CD4-positive, alpha-beta T cell (primary cell): ENCODE measurements around the gene TEX54. TPM values are rescaled to one million over a fixed set of nuclear protein-coding genes. Genes with fewer than 3 reads are reported as not detected.

Source experiments
- ATAC-seq: fragments of 200-7000 bp; cut with Tn5 transposase; one replicate; pipeline ENCODE4 v1.10.0; 2022; ENCODE audit warnings: mild to moderate bottlenecking; ENCODE audit not compliant: poor library complexity
- CTCF ChIA-PET: fragments of 350-600 bp; sonication (Branson Sonifier 250); formaldehyde crosslinking; loops from one replicate; lab custom pipeline; 2021; ENCODE audit warnings: antibody characterized with exemption, inconsistent platforms; lab: Charles Lee
- POLR2A ChIA-PET: fragments of 350-600 bp; sonication (Branson Sonifier 250); formaldehyde crosslinking; loops from one replicate; lab custom pipeline; 2021; ENCODE audit warnings: antibody characterized with exemption, inconsistent platforms; lab: Charles Lee
- DNase-seq, 14 experiments: peaks; one replicate each; pipeline ENCODE4 v3.0.0-alpha.2; 2013 to 2020; ENCODE audit warnings: mixed read lengths in 2 of 14
- H3K27ac ChIP-seq, 2 donors: one replicate each; pipeline versions ENCODE4 v1.5.1 to v1.7.0; 2013; ENCODE audit warnings: low read length in 2 of 2, low read depth in 1 of 2, mild to moderate bottlenecking in 1 of 2
- H3K27me3 ChIP-seq, 2 experiments: 1 replicate in 1 of 2; 2 replicates in 1 of 2; pipeline versions ENCODE4 v1.6.1 to v1.7.0; 2013; ENCODE audit warnings: low read length in 2 of 2, control low read depth in 1 of 2, mild to moderate bottlenecking in 1 of 2, moderate library complexity in 1 of 2; ENCODE audit not compliant: insufficient read depth in 2 of 2, control insufficient read depth in 1 of 2
- H3K36me3 ChIP-seq: one replicate; pipeline ENCODE4 v1.6.1; 2013; ENCODE audit warnings: low read length, control low read depth; ENCODE audit not compliant: insufficient read depth
- H3K4me1 ChIP-seq: one replicate; pipeline ENCODE4 v1.6.1; 2013; ENCODE audit warnings: low read length, control low read depth; ENCODE audit not compliant: insufficient read depth
- H3K4me3 ChIP-seq: one replicate; pipeline ENCODE4 v1.5.1; 2013; ENCODE audit warnings: mild to moderate bottlenecking, low read length, moderate library complexity
- H3K9me3 ChIP-seq, 2 experiments: 1 replicate in 1 of 2; 2 replicates in 1 of 2; pipeline versions ENCODE4 v1.6.1 to v1.7.0; 2013; ENCODE audit warnings: low read length in 2 of 2, mild to moderate bottlenecking in 2 of 2, control low read depth in 1 of 2, moderate library complexity in 1 of 2; ENCODE audit not compliant: control insufficient read depth in 1 of 2, insufficient read depth in 1 of 2
- H3K27ac Mint-ChIP-seq: one replicate; pipeline ENCODE4 v1.8.0; 2020; ENCODE audit warnings: mixed read lengths
- H3K27me3 Mint-ChIP-seq: one replicate; pipeline ENCODE4 v1.8.0; 2021; ENCODE audit warnings: mixed read lengths
- H3K36me3 Mint-ChIP-seq: one replicate; pipeline ENCODE4 v1.8.0; 2021; ENCODE audit warnings: low read depth, mixed read lengths
- H3K4me1 Mint-ChIP-seq: one replicate; pipeline ENCODE4 v1.8.0; 2021; ENCODE audit warnings: low read depth, mixed read lengths
- H3K4me3 Mint-ChIP-seq: one replicate; pipeline ENCODE4 v1.8.0; 2020; ENCODE audit warnings: mild to moderate bottlenecking, mixed read lengths
- H3K9me3 Mint-ChIP-seq: one replicate; pipeline ENCODE4 v1.8.0; 2020; ENCODE audit warnings: mixed read lengths
- CTCF ChIP-seq: fragments of 200-600 bp; IDR thresholded peaks from one replicate; pipeline ENCODE4 v1.8.0; 2022; ENCODE audit warnings: antibody characterized with exemption, mild to moderate bottlenecking
- intact Hi-C, 2 experiments: fragments of 100-400 bp; cut with DNase I in 1 of 2; cut with micrococcal nuclease in 1 of 2; formaldehyde crosslinking; loops; one replicate each; pipeline versions ENCODE4 v1.15.1 to v1.9.0; 2023 to 2025; cut with DNase I, micrococcal nuclease
- total RNA-seq, 174 experiments: library from RNA in 2 of 174; stranded (reverse) in 2 of 174; gene quantifications; one replicate each; pipeline ENCODE4 v1.2.3 and lab custom pipeline; 2021 to 2026

Gene TEX54
- total RNA-seq, 2 experiments from 2014 or later, result 0.59 TPM; not detected in 1

GRCh38 chr11:62851807-62852522 is 19.3 kb upstream of the TEX54 start:
- Mint-ChIP-seq H3K27me3 (no peaks in the 10 kb centered on the region), H3K4me1 (peaks cover 56% of the 10 kb centered on the region), H3K4me3 (peak overlapping the region; percentile 57), H3K9me3 (no peaks in the 10 kb centered on the region), H3K36me3 (peaks cover 48% of the 10 kb centered on the region), H3K27ac (peak overlapping the region; percentile 57)
- POLR2A ChIA-PET, result interaction anchor here (1.0 to 9.4 kb wide), 8 partner anchors 10 to 260 kb away, joined by 3 to 599 read pairs (median 4); partner anchors contain the start of genes C11orf98, CSKMT, HNRNPUL2 and NXF1
- intact Hi-C loops, result no loop called here
- DNase-seq, result no peak
- Histone ChIP-seq H3K4me1 (peaks cover 39% of the 10 kb centered on the region), H3K36me3 (peaks cover 38% of the 10 kb centered on the region), H3K27ac (peak overlapping the region in 1 of 2 donors; percentile 26), H3K4me3 (no peak overlapping the region), H3K9me3 (no peaks in the 10 kb centered on the region), H3K27me3 (no peaks in the 10 kb centered on the region)
- no peak for ATAC-seq
- CTCF ChIA-PET, result interaction anchor here (0.7 to 3.3 kb wide), 2 partner anchors 13 to 65 kb away, joined by 3 to 13 read pairs; partner anchors contain the start of gene TMEM179B
- no peak for TF ChIP-seq CTCF

GRCh38 chr11:62850911-62851806 is 18.5 kb upstream of the TEX54 start:
- ChIA-PET POLR2A (interaction anchor here (1.2 to 9.4 kb wide), 8 partner anchors 9 to 260 kb away, joined by 3 to 599 read pairs (median 4); partner anchors contain the start of genes C11orf98, CSKMT, HNRNPUL2 and NXF1), CTCF (interaction anchor here (0.7 to 3.3 kb wide), 2 partner anchors 14 to 65 kb away, joined by 3 to 13 read pairs; partner anchors contain the start of gene TMEM179B)
- Mint-ChIP-seq H3K27ac (peak overlapping the region; percentile 57), H3K36me3 (peaks cover 48% of the 10 kb centered on the region), H3K27me3 (no peaks in the 10 kb centered on the region), H3K4me1 (peaks cover 52% of the 10 kb centered on the region), H3K4me3 (peak overlapping the region; percentile 57), H3K9me3 (no peaks in the 10 kb centered on the region)
- Histone ChIP-seq H3K9me3 (no peaks in the 10 kb centered on the region), H3K4me3 (no peak overlapping the region), H3K4me1 (peaks cover 31% of the 10 kb centered on the region), H3K27me3 (no peaks in the 10 kb centered on the region), H3K36me3 (peaks cover 38% of the 10 kb centered on the region), H3K27ac (peak overlapping the region; percentile 10 to 26)
- intact Hi-C loops, result no loop called here
- no peak for TF ChIP-seq CTCF
- DNase-seq (no peak), ATAC-seq (no peak)

GRCh38 chr11:62847767-62848314 is 15.2 kb upstream of the TEX54 start:
- intact Hi-C loops, result no loop called here
- peaks cover 16% of the 10 kb centered on the region for H3K4me1 ChIP-seq
- H3K9me3 Mint-ChIP-seq, result no peaks in the 10 kb centered on the region
- TF ChIP-seq CTCF, result no peak
- ATAC-seq (no peak), DNase-seq (no peak)
- H3K4me3 ChIP-seq, result no peak overlapping the region
- peak overlapping the region; percentile 51 for H3K27ac Mint-ChIP-seq
- H3K36me3 Mint-ChIP-seq, result peaks cover 15% of the 10 kb centered on the region
- no peaks in the 10 kb centered on the region for H3K27me3 ChIP-seq
- H3K4me3 Mint-ChIP-seq, result peak overlapping the region; percentile 30
- peaks cover 19% of the 10 kb centered on the region for H3K4me1 Mint-ChIP-seq
- CTCF ChIA-PET, result no interaction called here
- no peaks in the 10 kb centered on the region for H3K27me3 Mint-ChIP-seq
- no peak overlapping the region for H3K27ac ChIP-seq
- POLR2A ChIA-PET, result interaction anchor here (0.6 kb wide), 1 partner anchor 60 kb away, joined by 3 read pairs; the partner anchor contains the start of gene TMEM179B
- peaks cover 18% of the 10 kb centered on the region for H3K36me3 ChIP-seq
- H3K9me3 ChIP-seq, result no peaks in the 10 kb centered on the region
